Stimulated activated CD4-positive, alpha-beta T cell treated with anti-CD3 and anti-CD28 coated beads, Interleukin-2, amount 100 ng/mL, for 4 hours (primary cell): Measurements from ENCODE around the gene S100A3.

Source experiments
- DNase-seq: peaks from one replicate; pipeline ENCODE4 v3.0.0-alpha.2; 2020; ENCODE audit warnings: low read depth

Gene S100A3

GRCh38 chr1:153509729-153510354 lies 39.2 kb downstream of the S100A3 start:
- peak; percentile 58 for DNase-seq

DNA sequence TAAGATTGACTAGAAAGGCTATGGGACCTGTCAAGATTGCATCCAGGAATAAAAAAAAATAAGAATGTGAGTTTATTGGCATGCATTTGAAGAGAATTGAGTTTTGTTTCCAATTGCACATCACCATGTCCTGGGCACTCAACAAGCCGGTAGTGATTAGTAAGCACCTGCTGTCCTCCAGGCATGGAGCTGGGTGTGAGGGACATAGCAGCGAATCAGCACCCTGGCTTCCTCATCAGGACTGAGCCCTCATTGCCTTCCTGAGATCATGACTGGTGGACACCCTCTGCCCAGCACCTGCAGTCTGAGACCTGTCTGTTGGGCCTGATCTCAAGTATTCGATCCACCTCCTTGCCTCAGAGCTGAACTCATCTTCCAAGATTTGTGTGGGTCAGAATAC lies 40.0 kb downstream of the S100A3 start:
- no peak for DNase-seq

- DNase-seq: no peak
These were observed 41.0 kb downstream of the S100A3 start for GRCh38 chr1:153507926-153508583.

DNA sequence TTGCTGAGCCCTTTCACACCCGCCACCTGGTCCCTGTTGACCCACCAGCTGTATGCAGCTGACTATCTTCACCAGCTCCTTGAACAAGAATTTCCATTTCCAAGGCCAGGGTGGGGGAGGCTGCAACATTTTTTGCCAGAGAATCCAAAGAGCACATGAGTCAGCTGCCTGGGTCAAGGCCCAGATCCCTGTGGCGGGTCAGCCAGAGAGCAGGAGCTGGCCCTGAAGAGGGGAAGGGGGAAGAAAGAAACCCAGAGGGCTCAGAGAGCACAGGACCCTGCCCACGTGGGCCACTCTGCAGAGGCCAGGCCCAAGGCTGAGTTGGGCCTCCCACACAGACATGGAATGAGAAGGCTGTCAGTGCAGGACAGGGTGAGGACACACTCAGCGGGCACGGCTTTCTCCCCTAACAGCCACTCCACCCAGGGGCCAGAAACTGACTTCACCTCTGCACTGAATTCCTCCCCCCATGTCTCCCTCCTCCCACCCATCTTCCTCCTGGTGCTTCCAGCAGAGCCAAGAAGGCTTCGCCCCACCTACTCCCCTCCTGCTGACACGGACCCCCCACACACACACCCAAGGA lies 42.1 kb downstream of the S100A3 start:
- DNase-seq: no peak

DNA sequence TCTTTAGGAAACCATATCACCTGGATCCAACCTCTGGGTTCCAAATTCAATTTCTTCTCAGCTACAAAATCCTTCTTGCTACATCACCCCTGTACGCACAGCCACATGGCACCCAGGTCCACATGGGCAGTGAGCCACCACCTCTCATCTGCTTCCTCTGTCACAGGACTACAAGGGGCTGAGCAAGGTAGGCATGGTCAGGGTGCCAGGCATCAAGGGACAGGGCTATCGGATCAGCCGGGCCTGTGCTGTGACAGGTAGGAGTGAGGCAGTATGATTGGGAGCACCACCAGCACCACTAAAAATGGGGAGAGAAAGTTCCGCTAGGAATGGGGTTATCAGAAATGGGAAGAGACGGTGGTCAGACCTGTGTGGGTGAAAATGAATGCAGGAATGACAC lies 42.7 kb downstream of the S100A3 start:
- no peak for DNase-seq

- DNase-seq: no peak
These were observed 43.5 kb downstream of the S100A3 start for GRCh38 chr1:153505576-153505975.

GRCh38 chr1:153503766-153504165 lies 45.3 kb downstream of the S100A3 start:
- no peak for DNase-seq

DNA sequence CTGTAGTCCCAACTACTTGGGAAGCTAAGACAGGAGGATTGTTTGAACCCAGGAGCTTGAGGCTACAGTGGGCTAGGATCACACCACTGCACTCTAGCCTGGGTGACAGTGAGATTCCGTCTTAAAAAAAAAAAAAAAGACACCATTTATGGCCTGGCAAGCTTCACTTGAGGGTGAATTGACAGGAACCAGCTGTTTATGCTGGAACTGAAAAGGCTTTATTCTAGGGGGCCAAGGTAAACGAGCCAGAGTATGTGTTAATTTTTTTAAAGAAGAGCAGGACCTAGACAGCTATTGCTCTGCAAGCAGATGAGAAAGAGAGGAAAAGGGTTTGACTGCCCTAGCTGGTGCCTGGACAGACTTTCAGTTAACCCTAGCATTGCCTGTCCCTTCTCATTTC lies 50.3 kb downstream of the S100A3 start:
- no peak for DNase-seq
